BLaER1 treated with 17β-estradiol and CSF1 and Interleukin-3, amounts not matched to agents 10 nM and 100 nM (cell line): ENCODE data around the gene PRG3.

Source experiments
- H3K27ac ChIP-seq, 11 experiments: shearing (Covaris generic); formaldehyde crosslinking; 2 replicates each; pipeline ENCODE4 v1.8.1; 2022
- H3K27me3 ChIP-seq, 11 experiments: shearing (Covaris generic); formaldehyde crosslinking; 2 replicates each; pipeline ENCODE4 v1.8.1; 2022
- H3K36me3 ChIP-seq, 11 experiments: shearing (Covaris generic); formaldehyde crosslinking; 2 replicates each; pipeline ENCODE4 v1.8.1; 2022
- H3K4me1 ChIP-seq, 10 experiments: shearing (Covaris generic); formaldehyde crosslinking; 2 replicates each; pipeline ENCODE4 v1.8.1; 2022
- H3K4me2 ChIP-seq, 11 experiments: shearing (Covaris generic); formaldehyde crosslinking; 2 replicates each; pipeline ENCODE4 v1.8.1; 2022
- H3K4me3 ChIP-seq, 10 experiments: shearing (Covaris generic); formaldehyde crosslinking; 2 replicates each; pipeline ENCODE4 v1.8.1; 2022
- H3K9ac ChIP-seq, 11 experiments: shearing (Covaris generic); formaldehyde crosslinking; 2 replicates each; pipeline ENCODE4 v1.8.1; 2022
- H3K9me3 ChIP-seq, 11 experiments: shearing (Covaris generic); formaldehyde crosslinking; replicated peaks in 1 of 11; 2 replicates each; pipeline ENCODE4 v1.8.1; 2022
- H4K20me1 ChIP-seq, 11 experiments: shearing (Covaris generic); formaldehyde crosslinking; 2 replicates each; pipeline ENCODE4 v1.8.1; 2022
- Cebpa-rat ChIP-seq, 11 experiments: shearing (Covaris generic); IDR thresholded peaks; 2 replicates each; pipeline ENCODE4 v1.8.1; 2022

Gene PRG3

DNA sequence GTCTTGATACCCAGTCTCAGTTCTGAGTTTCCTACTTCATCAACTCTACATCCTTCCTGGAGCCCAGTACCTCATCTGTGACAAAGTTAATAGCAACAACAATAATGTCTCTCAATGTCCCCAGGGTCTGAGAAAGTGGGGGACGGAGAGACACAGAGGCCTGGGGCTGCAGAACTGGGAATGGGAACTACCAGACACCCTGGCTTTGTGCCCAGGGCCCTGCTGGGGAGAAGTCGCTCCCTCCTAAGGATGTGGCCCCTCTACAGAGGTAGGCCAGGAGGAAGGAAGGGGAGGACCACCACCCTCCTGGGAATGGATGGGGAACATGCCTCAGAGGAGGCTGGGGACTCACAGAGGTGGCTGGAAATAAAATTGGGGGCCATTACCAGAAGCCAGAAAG, 5.5 kb downstream of the PRG3 start:
- peaks cover 0 to 8% (median 0%) of the 10 kb centered on the region in 11 experiments; a peak in 1 of 22 replicates for H3K9me3 ChIP-seq

DNA sequence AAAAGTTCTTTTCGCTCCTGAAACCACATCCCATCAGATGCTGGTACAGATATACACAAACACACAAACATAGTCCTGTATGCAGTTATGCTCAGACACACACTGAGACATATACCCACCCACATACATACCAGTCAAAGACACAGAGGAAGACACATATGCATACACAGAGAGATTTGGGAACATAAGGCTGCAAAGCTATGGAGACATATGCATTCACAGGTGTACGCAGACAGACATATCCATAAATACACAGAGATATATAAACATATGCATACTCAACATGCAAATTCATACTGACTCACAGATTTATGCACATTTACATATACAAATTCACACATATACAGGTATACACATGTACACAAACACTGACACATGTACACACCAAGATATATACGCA, 6.0 kb downstream of the PRG3 start:
- Histone ChIP-seq H3K27me3 (no peaks in the 10 kb centered on the region), H3K27ac (peak overlapping the region in 1 of 11 experiments; percentile 13; a peak in 1 of 22 replicates)

More for the DNA sequence above, 5.5 kb downstream of the PRG3 start:
- peak overlapping the region in 1 of 11 experiments; percentile 5; a peak in 1 of 22 replicates for H3K9ac ChIP-seq
- H3K4me3 ChIP-seq = no peak overlapping the region
- peaks cover 15 to 26% (median 23%) of the 10 kb centered on the region in 10 experiments for H3K4me1 ChIP-seq
- no peaks in the 10 kb centered on the region for H3K36me3 ChIP-seq
- H3K27me3 ChIP-seq = no peaks in the 10 kb centered on the region
- no peak for TF ChIP-seq Cebpa-rat (IDR thresholded peaks at IDR 0.05)
- peak overlapping the region in 3 of 11 experiments; percentile 13 to 43 (median 38); a peak in 5 of 22 replicates for H3K27ac ChIP-seq
- peak overlapping the region; percentile 25 to 84 (median 69); a peak in 21 of 22 replicates for H3K4me2 ChIP-seq
- peaks cover 0 to 3% (median 0%) of the 10 kb centered on the region in 11 experiments; a peak in 1 of 22 replicates for H4K20me1 ChIP-seq

DNA sequence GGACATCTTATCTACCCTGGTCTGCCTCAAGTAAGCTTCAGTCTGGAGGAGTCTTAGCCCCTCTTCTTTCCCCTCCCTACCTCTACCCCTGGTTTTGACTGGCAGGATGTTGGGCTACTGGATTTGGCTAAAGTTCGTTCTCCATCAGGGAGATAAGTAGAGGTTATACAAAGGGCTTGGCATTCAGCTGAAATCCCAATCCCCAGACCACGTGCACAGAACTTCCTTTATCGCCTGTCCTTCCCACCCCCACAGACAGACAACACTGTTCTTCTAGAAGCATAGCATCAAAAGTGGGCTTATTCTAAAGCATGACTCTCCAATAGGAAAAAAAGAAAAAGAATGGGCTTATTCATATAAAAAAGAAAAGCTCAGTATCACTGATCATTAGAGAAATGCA, 7.8 kb downstream of the PRG3 start:
- Histone ChIP-seq H3K4me2 (no peak overlapping the region), H3K9ac (no peak overlapping the region), H3K27ac (no peak overlapping the region), H3K9me3 (peaks cover 0 to 8% (median 0%) of the 10 kb centered on the region in 11 experiments; a peak in 1 of 22 replicates), H4K20me1 (0 out of 22 replicates have a peak, but pooled peaks cover 0 to 3% (median 0%) of the 10 kb centered on the region in 11 experiments), H3K36me3 (no peaks in the 10 kb centered on the region), H3K4me1 (peaks cover 16 to 45% (median 34%) of the 10 kb centered on the region in 10 experiments), H3K27me3 (no peaks in the 10 kb centered on the region), H3K4me3 (no peak overlapping the region)
- no peak for TF ChIP-seq Cebpa-rat (IDR thresholded peaks at IDR 0.05)

More for the DNA sequence above, 6.0 kb downstream of the PRG3 start:
- Histone ChIP-seq H3K9me3 (peaks cover 0 to 8% (median 0%) of the 10 kb centered on the region in 11 experiments; a peak in 1 of 22 replicates), H3K4me2 (peak overlapping the region in 8 of 11 experiments; percentile 63 to 84 (median 70); a peak in 16 of 22 replicates), H3K4me3 (no peak overlapping the region), H3K36me3 (no peaks in the 10 kb centered on the region), H3K9ac (no peak overlapping the region; a peak in 1 of 22 replicates), H4K20me1 (peaks cover 0 to 3% (median 0%) of the 10 kb centered on the region in 11 experiments; a peak in 1 of 22 replicates), H3K4me1 (peaks cover 16 to 28% (median 24%) of the 10 kb centered on the region in 10 experiments)
- TF ChIP-seq Cebpa-rat (IDR thresholded peaks at IDR 0.05) = no peak

- no peaks in the 10 kb centered on the region for H3K36me3 ChIP-seq
- H3K4me3 ChIP-seq = no peak overlapping the region
- no peak overlapping the region for H3K27ac ChIP-seq
- TF ChIP-seq Cebpa-rat (IDR thresholded peaks at IDR 0.05) = no peak
- H3K9me3 ChIP-seq = peaks cover 0 to 8% (median 0%) of the 10 kb centered on the region in 11 experiments; a peak in 1 of 22 replicates
- H3K4me2 ChIP-seq = peak overlapping the region in 8 of 11 experiments; percentile 13 to 49 (median 18); a peak in 12 of 22 replicates
- H3K4me1 ChIP-seq = peaks cover 16 to 45% (median 34%) of the 10 kb centered on the region in 10 experiments
- H4K20me1 ChIP-seq = no peaks in the 10 kb centered on the region
- no peak overlapping the region for H3K9ac ChIP-seq
- H3K27me3 ChIP-seq = no peaks in the 10 kb centered on the region
These were observed 10.0 kb downstream of the PRG3 start for GRCh38 chr11:57370941-57371340.

- Histone ChIP-seq H3K9me3 (peaks cover 0 to 8% (median 0%) of the 10 kb centered on the region in 11 experiments; a peak in 1 of 22 replicates), H3K4me1 (peaks cover 9 to 39% (median 27%) of the 10 kb centered on the region in 10 experiments), H3K27me3 (no peaks in the 10 kb centered on the region), H3K4me3 (no peak overlapping the region), H3K36me3 (no peaks in the 10 kb centered on the region), H3K4me2 (peak overlapping the region in 2 of 11 experiments; percentile 13 to 44; a peak in 3 of 22 replicates), H4K20me1 (no peaks in the 10 kb centered on the region), H3K27ac (no peak overlapping the region), H3K9ac (no peak overlapping the region)
- TF ChIP-seq Cebpa-rat (IDR thresholded peaks at IDR 0.05) = no peak
These were observed 10.7 kb downstream of the PRG3 start for GRCh38 chr11:57370251-57370650.

DNA sequence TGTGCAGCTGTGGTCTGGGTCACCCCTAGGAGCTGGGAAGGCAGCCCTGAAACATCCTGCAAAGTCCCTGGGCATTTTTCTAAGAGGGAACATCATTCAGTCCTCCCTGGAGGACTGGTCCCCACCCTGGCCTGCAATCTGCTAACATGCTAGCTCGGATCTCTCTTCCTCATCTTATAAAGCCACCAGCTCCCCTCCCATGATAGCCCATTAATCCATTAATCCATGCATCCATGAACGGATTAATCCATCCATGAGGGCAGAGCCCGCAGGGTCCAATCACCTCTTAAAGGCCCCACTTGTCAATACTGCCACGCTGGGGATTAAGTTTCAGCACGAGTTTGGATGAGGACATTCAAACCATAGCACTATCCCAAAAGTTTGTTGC, 12.1 kb downstream of the PRG3 start:
- Histone ChIP-seq H3K4me1 (peaks cover 0 to 38% (median 19%) of the 10 kb centered on the region in 10 experiments; a peak in 16 of 20 replicates), H4K20me1 (no peaks in the 10 kb centered on the region), H3K4me3 (no peak overlapping the region), H3K4me2 (peak overlapping the region in 5 of 11 experiments; percentile 1 to 35 (median 18); a peak in 6 of 22 replicates), H3K27ac (no peak overlapping the region), H3K27me3 (no peaks in the 10 kb centered on the region), H3K9ac (no peak overlapping the region), H3K9me3 (peaks cover 0 to 6% (median 0%) of the 10 kb centered on the region in 11 experiments; a peak in 1 of 22 replicates), H3K36me3 (no peaks in the 10 kb centered on the region)
- TF ChIP-seq Cebpa-rat (IDR thresholded peaks at IDR 0.05) = no peak

DNA sequence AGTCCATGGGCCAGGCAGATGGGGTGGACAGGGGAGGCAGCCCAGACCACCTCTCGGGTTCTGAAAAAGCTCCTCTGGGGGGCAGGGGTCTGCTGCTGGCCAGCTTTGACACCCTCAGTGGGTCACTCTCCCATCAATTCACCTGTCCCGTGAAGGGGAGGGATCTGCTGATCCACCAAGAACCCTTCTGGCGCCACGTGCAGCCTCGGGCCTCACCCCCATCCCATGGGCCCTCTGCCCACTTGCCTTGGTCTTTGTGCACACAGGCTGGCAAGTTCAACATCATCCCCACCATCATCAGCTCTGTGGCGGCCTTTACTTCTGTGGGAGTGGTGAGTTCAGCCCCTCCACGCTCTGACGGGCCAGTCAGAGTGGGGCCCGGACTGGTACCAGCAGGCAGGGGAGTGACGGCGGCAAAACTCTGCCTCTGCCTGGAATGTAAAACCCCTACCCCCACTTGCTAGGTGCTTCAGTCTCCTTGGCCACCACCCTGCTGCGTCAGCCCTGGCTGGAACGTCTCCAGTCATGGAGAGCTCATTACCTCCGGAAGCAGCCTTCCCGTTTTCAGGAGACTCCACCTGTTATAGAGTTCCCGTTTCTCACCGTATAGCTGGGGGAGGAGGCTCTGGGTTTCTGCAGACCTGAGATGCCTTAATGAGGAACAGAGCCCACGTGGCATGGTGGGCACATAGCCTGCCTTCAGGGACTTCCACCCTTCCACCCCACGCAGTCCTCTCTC, 12.7 kb downstream of the PRG3 start:
- Histone ChIP-seq H3K36me3 (no peaks in the 10 kb centered on the region), H3K27ac (no peak overlapping the region), H3K9me3 (0 out of 22 replicates have a peak, but pooled peaks cover 0 to 2% (median 0%) of the 10 kb centered on the region in 11 experiments), H3K4me3 (no peak overlapping the region), H3K4me1 (peaks cover 0 to 38% (median 19%) of the 10 kb centered on the region in 10 experiments; a peak in 16 of 20 replicates), H3K9ac (no peak overlapping the region), H3K27me3 (no peaks in the 10 kb centered on the region), H4K20me1 (no peaks in the 10 kb centered on the region), H3K4me2 (peak overlapping the region in 5 of 11 experiments; percentile 1 to 35 (median 18); a peak in 6 of 22 replicates)
- no peak for TF ChIP-seq Cebpa-rat (IDR thresholded peaks at IDR 0.05)

DNA sequence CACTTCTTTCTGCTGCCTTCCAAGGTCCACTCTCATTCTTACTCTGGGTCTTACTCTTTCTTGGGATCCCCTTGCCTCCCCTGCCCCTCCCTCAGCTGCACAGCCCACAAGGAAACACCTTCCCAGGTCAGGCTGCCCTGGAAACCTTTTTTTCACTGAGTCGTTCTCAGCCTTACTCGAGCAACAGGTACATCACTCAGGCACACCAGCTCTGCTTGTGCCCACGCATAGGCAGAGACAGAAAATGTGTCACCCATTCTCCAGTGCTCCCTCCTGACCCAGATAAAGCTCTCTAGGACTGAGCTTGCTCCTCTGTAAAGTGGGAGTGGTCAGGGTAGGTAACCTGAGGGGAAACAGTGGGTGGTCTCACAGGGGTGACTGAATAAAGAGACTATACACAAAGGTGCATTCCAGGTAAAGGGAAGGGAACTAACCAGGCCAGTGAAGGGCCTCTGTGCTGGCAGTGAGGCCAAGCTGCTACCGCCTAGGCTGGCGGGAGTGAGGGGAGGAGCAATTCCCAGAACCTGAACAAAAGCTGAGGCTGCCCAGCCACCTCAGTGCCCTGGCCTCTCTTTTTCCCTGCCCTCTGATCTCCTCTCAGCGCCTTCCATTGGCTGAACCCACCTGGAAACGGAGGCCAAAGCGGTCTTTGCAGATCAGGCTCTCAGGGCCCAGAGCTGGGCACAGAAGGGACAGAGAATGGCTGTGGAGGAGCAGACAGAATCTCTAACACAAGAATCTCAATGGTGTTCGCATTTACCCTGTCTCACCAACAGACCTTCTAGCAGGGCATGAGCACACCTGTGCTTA, 15.9 kb downstream of the PRG3 start:
- Histone ChIP-seq H3K9me3 (no peaks in the 10 kb centered on the region), H4K20me1 (no peaks in the 10 kb centered on the region), H3K27me3 (no peaks in the 10 kb centered on the region), H3K27ac (no peak overlapping the region), H3K4me3 (no peak overlapping the region), H3K4me1 (peaks cover 0 to 19% (median 11%) of the 10 kb centered on the region in 10 experiments; a peak in 12 of 20 replicates), H3K4me2 (no peak overlapping the region), H3K36me3 (no peaks in the 10 kb centered on the region), H3K9ac (no peak overlapping the region)
- no peak for TF ChIP-seq Cebpa-rat (IDR thresholded peaks at IDR 0.05)
